Measurements from ENCODE around the gene CTNNAL1. TPM values are rescaled to one million over a fixed set of nuclear protein-coding genes. Genes with fewer than 3 reads are reported as not detected.

Gene CTNNAL1
- total and polyA plus RNA-seq, 9 of the 15 experiments (the other 6 are each of a cell fraction or from before 2014, with no cell fraction given), result 23.2 to 78.0 (median 46.7) TPM

DNA sequence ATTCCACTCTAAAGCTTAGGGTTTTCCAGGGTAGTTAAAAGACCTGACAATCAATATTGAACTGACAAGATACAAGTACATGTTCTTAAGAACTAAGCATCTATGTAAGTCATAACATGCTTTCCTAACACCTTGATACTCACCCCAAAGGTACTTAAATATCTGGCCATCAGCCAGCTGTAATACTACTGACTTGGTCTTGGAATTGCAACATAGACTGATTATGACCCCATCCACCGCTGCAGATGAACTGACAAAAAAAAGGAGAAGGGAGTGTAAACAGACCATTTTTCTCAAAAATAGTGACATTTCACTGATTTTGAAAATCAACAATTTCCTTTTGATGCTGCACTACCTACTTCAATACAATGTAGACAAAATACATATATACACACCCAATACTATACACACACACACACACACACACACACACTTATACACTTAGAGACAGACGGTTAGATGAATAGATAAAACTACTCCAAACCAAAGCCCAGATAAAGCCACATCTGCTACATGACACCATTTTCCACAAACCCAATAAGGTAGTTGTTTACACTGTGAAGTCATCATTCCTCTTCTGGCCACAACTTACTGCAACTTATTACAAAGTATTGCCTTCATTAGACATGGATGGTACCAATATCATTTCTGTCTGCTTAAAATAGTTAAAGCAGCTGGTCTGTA is 109.7 kb downstream of the CTNNAL1 start (continued):
- TF ChIP-seq GTF2A2 (tag; IDR thresholded peaks at IDR 0.05) (no peak), ZNF395 (CRISPR knock-in tag; IDR thresholded peaks at IDR 0.05) (0 out of 2 replicates have a peak, but pooled peaks have one; percentile 52), ERF (CRISPR knock-in tag; IDR thresholded peaks at IDR 0.05) (no peak), CHCHD3 (CRISPR knock-in tag; IDR thresholded peaks at IDR 0.05) (no peak), SAFB (IDR thresholded peaks at IDR 0.05; ENCODE audit: borderline replicate concordance, low read depth, low read length) (no peak), ID3 (CRISPR knock-in tag; IDR thresholded peaks at IDR 0.05) (no peak), ID3 (tag; IDR thresholded peaks at IDR 0.05) (no peak), MBD2 (IDR thresholded peaks at IDR 0.05; ENCODE audit: borderline replicate concordance, low read depth) (no peak), FOSL1 (tag; conservative IDR thresholded peaks at IDR 0.05) (peak; percentile 78), RB1 (IDR thresholded peaks at IDR 0.05; ENCODE audit: low read depth) (no peak), FOXM1 (IDR thresholded peaks at IDR 0.05; ENCODE audit: low read depth) (peak; percentile 71; the same call in 1 of the 2 replicates), FOXM1 (CRISPR knock-in tag; IDR thresholded peaks at IDR 0.05; ENCODE audit: low read depth) (no peak), ZNF280A (IDR thresholded peaks at IDR 0.05; ENCODE audit: low read depth, partially characterized antibody) (no peak), LEF1 (IDR thresholded peaks at IDR 0.05) (peak; percentile 84; the same call in 1 of the 2 replicates), STAT6 (CRISPR knock-in tag; IDR thresholded peaks at IDR 0.05) (no peak), TAF7 (tag; IDR thresholded peaks at IDR 0.05) (no peak), GTF2F1 (IDR thresholded peaks at IDR 0.05; ENCODE audit: low read depth, low read length) (no peak), ZNF780A (CRISPR knock-in tag; IDR thresholded peaks at IDR 0.05) (no peak)
- TF ChIP-seq, protein P1, sequence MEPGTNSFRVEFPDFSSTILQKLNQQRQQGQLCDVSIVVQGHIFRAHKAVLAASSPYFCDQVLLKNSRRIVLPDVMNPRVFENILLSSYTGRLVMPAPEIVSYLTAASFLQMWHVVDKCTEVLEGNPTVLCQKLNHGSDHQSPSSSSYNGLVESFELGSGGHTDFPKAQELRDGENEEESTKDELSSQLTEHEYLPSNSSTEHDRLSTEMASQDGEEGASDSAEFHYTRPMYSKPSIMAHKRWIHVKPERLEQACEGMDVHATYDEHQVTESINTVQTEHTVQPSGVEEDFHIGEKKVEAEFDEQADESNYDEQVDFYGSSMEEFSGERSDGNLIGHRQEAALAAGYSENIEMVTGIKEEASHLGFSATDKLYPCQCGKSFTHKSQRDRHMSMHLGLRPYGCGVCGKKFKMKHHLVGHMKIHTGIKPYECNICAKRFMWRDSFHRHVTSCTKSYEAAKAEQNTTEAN (CRISPR knock-in tag; IDR thresholded peaks at IDR 0.05), result no peak
